Testis (tissue), 3 donors: ENCODE results near the gene EYA3. TPM values are rescaled to one million over a fixed set of nuclear protein-coding genes. Genes with fewer than 3 reads are reported as not detected.

ENCODE experiments used
- DNase-seq: peaks from one replicate; pipeline ENCODE4 v3.0.0-alpha.2; 2019
- H3K27ac ChIP-seq, 2 donors: fragments of 200-600 bp; sonication (generic); one replicate each; pipeline ENCODE4 v1.5.1; 2019
- H3K27me3 ChIP-seq: fragments of 200-600 bp; sonication (generic); one replicate; pipeline ENCODE4 v1.5.1; 2019
- H3K36me3 ChIP-seq: fragments of 200-600 bp; sonication (generic); one replicate; pipeline ENCODE4 v1.5.1; 2017; ENCODE audit warnings: low read depth; ENCODE audit errors: missing control alignments
- H3K4me1 ChIP-seq: fragments of 200-600 bp; sonication (generic); one replicate; pipeline ENCODE4 v1.5.1; 2019
- H3K4me3 ChIP-seq, 2 donors: fragments of 200-600 bp; sonication (generic); one replicate each; pipeline ENCODE4 v1.5.1; 2017 to 2019
- H3K9me3 ChIP-seq: fragments of 200-600 bp; sonication (generic); one replicate; pipeline ENCODE4 v1.5.1; 2017
- POLR2A ChIP-seq: fragments of 450-650 bp; IDR thresholded peaks from one replicate; pipeline ENCODE4 v1.6.1; 2017; ENCODE audit warnings: antibody characterized with exemption, mild to moderate bottlenecking, moderate library complexity
- WGBS, 2 donors: methylation state at CpG; one replicate each; pipeline ENCODE4 v1.1.5; 2018; 5-methylcytosine and 5-hydroxymethylcytosine counted together
- intact Hi-C: fragments of 100-400 bp; cut with DNase I; formaldehyde crosslinking; loops from one replicate; pipeline ENCODE4 v1.15.1; 2023; ENCODE audit warnings: low total_unique reads
- polyA plus RNA-seq: library from polyadenylated mRNA; stranded (reverse); fragments of 350-450 nt; fragmentation: Illumina TruSeq; extraction: RNeasy Lipid Tissue Mini Kit (QIAGEN cat#74804); gene quantifications from one replicate; pipeline ENCODE4 v1.2.3, GENCODE V29; 2014; ENCODE audit warnings: low read depth, low replicate concordance; ENCODE audit not compliant: insufficient read depth
- total RNA-seq, 2 donors: library from RNA; depleted of rRNA; stranded (reverse); fragments of >200 nt; gene quantifications; one replicate each; pipeline ENCODE4 v1.2.3, GENCODE V29; 2016
- TF ChIP-seq, protein P1 (sequence below), 3 experiments: fragments of 450-650 bp in 2 of 3; fragments of 200-600 bp in 1 of 3; sonication (generic) in 1 of 3; IDR thresholded peaks; one replicate each; pipeline ENCODE4 v1.5.1; 2016 to 2019; ENCODE audit warnings: antibody characterized with exemption in 3 of 3, mild to moderate bottlenecking in 2 of 3, moderate library complexity in 1 of 3

The EYA3 gene
- total and polyA plus RNA-seq, 3 donors from 2014 or later = 28.3 to 41.9 (median 31.5) TPM

DNA sequence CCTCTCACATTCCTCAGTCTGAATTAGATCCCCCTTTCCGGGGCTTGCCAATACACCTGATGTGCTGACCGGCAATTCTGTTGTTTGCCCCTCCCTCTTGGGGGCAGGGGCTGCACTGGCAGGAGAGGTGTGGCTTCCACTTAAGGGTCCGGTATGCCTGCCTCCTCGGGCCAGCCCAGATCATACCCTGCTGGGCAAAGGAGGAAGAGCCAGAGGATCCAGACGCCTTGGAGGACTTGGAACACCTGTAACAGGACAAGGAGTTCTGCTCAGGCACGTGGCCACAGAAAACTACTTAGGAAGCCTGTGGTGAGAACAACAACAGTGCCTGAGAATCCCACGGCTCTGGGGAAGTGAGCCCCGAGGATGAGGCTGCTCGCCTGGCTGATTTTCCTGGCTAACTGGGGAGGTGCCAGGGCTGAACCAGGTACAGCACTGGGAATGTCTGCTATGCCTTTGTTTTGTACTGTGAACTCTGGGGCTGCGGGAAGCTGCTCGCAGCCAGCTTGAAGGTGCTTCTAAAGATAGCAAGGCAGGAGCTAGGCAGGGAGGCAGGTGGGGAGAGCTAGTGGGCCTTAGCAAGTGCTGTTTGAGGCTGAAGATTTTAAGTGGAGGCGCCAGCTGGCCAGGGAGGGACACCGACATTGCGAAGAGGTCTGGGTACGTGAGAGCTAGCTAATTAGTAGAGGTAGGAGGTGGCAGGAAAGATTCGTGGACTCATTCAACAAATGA, 153.4 kb downstream of the EYA3 start, which contains the start of gene SMPDL3B:
Gene SMPDL3B (plus strand): TSS at position 183 of the 732 bp plus-strand sequence. CDS start 184 bp downstream, at position 367.
- peak; percentile 18 for DNase-seq
- Histone ChIP-seq H3K27me3 (no peaks in the 10 kb centered on the region), H3K4me3 (no peak within 1 kb of the TSS), H3K9me3 (no peaks in the 10 kb centered on the region), H3K27ac (no peak within 1 kb of the TSS), H3K36me3 (no peaks in the 10 kb centered on the region), H3K4me1 (peaks cover 6% of the 10 kb centered on the region)
- TF ChIP-seq, protein P1, sequence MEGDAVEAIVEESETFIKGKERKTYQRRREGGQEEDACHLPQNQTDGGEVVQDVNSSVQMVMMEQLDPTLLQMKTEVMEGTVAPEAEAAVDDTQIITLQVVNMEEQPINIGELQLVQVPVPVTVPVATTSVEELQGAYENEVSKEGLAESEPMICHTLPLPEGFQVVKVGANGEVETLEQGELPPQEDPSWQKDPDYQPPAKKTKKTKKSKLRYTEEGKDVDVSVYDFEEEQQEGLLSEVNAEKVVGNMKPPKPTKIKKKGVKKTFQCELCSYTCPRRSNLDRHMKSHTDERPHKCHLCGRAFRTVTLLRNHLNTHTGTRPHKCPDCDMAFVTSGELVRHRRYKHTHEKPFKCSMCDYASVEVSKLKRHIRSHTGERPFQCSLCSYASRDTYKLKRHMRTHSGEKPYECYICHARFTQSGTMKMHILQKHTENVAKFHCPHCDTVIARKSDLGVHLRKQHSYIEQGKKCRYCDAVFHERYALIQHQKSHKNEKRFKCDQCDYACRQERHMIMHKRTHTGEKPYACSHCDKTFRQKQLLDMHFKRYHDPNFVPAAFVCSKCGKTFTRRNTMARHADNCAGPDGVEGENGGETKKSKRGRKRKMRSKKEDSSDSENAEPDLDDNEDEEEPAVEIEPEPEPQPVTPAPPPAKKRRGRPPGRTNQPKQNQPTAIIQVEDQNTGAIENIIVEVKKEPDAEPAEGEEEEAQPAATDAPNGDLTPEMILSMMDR (IDR thresholded peaks at IDR 0.05) = no peak
- TF ChIP-seq POLR2A = no peak
- intact Hi-C loops = no loop called here
- 25 to 29% methylated on average over 11 to 16 of the region's 16 CpGs for WGBS, 2 donors

DNA sequence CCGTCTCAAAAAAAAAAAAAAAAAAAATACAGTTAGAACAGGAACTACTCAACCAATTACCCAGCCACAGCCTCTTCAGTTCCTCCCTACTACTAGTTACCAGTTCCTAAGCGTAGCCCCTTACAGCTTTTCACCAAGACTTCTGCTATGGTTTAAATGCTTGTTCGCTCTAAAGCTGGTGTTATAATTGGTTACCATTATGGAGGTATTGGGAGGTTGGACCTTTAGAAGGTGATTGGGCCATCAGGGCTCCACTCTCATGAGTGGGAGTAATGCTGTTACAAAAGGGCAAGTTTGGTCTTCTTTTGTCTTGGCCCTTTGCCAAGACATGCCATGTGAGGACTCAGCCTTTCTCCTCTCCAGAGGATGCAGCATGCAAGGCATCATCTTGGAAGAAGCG, 156.7 kb downstream of the EYA3 start:
- WGBS, 2 donors = 84 to 88% methylated on average over 4 of the region's 4 CpGs
- no peak for DNase-seq
- H3K9me3 ChIP-seq = no peaks in the 10 kb centered on the region
- intact Hi-C loops = no loop called here
- no peaks in the 10 kb centered on the region for H3K36me3 ChIP-seq
- no peak for TF ChIP-seq POLR2A
- TF ChIP-seq, protein P1 (IDR thresholded peaks at IDR 0.05) = no peak
- H3K4me3 ChIP-seq = no peak overlapping the region
- no peaks in the 10 kb centered on the region for H3K27me3 ChIP-seq
- H3K4me1 ChIP-seq = peaks cover 3% of the 10 kb centered on the region
- no peak overlapping the region for H3K27ac ChIP-seq

DNA sequence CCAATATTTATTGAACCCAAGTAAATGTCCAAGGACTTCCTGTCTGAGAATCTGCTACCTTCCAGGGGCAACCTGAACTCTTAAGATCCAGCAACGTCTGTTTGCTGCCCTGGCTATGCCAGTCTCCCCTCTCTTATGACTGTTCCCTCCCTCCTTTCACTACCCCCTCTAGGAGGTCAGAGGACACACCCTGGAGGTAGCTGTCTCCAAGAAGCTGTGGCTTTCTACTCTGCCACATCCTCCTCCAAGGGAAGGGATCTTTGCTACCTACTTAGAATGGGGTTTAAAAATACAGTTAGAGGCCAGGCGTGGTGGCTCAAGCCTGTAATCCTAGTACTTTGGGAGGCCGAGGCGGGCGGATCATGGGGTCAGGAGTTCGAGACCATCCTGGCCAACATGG, 157.2 kb downstream of the EYA3 start:
- Histone ChIP-seq H3K27me3 (no peaks in the 10 kb centered on the region), H3K4me3 (no peak overlapping the region), H3K4me1 (peaks cover 3% of the 10 kb centered on the region), H3K9me3 (no peaks in the 10 kb centered on the region), H3K36me3 (no peaks in the 10 kb centered on the region), H3K27ac (no peak overlapping the region)
- WGBS, 2 donors = 89 to 92% methylated on average over 6 of the region's 6 CpGs
- TF ChIP-seq POLR2A = no peak
- TF ChIP-seq, protein P1 (IDR thresholded peaks at IDR 0.05) = no peak
- DNase-seq = no peak
- intact Hi-C loops = no loop called here

DNA sequence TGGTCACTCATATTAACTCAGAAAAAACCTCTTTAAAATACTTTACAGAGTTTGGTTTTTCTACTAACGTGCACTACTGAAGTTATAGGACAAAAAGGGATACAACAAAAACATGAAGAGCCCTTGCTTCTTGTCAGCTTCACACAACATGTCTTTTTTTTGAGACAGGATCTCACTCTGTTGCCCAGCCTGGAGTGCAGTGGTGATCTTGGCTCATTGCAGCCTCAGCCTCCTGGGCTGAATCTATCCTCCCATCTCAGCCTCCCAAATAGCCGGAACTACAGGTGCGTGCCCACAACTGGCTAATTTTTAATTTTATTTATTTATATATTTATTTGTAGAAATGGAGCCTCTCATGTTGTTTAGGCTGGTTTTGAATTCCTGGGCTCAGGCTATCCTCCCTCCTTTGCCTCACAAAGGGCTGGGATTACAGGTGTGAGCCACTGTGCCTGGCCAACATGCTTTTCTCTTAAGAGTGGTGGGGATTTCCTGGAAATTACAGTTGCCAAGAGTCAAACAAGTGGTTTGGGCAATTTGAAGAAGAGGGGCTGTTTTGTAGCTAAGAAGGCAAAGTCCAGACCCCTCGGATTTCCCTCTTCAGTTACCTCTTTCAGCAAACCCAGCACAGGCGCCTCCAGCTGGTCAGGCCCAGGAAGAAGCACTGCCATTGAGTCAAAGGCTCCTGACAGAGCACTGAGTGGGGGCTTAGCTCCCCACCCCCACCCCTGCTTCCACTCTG, 160.0 kb downstream of the EYA3 start:
- intact Hi-C loops = no loop called here
- Histone ChIP-seq H3K4me1 (no peaks in the 10 kb centered on the region), H3K27ac (no peak overlapping the region), H3K4me3 (no peak overlapping the region), H3K27me3 (no peaks in the 10 kb centered on the region), H3K36me3 (no peaks in the 10 kb centered on the region), H3K9me3 (no peaks in the 10 kb centered on the region)
- DNase-seq = no peak
- WGBS, 2 donors = 69 to 71% methylated on average over 5 of the region's 5 CpGs
- TF ChIP-seq, protein P1 (IDR thresholded peaks at IDR 0.05) = no peak
- no peak for TF ChIP-seq POLR2A
